OCI-LY1 (cell line): ENCODE measurements around the gene CRYGB.

ENCODE experiments used
- EZH2 ChIP-seq: fragments of 200-600 bp; sonication (generic), shearing (Covaris generic); IDR thresholded peaks from 2 replicates; pipeline ENCODE4 v1.8.0; 2017; ENCODE audit warnings: borderline replicate concordance, mixed run types, mild to moderate bottlenecking, antibody characterized with exemption, low read length, moderate library complexity, mixed read lengths
- TF ChIP-seq, protein P1 (sequence below): fragments of 200-600 bp; sonication (generic), shearing (Covaris generic); IDR thresholded peaks from 2 replicates; pipeline ENCODE4 v1.5.1; 2017; ENCODE audit warnings: mild to moderate bottlenecking, antibody characterized with exemption, low read length, moderate library complexity, mixed read lengths

DNA sequence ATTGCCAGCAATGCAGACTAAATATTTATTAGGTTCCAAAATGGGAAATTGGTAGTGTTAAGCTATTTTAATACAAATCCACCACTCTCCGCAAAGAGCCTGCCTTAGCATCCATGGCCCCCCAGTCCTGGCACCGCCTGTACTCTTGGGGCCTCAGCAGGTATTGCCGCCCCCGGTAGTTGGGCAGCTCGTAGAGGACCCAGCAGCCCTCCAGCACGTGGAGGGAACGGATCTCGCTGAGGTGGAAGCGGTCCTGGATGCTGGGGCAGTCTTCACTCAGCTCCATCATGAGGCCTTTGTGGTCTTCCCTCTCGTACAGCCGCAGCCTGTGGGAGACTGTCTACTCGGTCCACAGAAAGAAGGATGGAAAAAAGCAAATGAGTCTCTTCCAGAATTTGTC lies 17.8 kb downstream of the CRYGB start:
- no peak for TF ChIP-seq EZH2
- TF ChIP-seq, protein P1, sequence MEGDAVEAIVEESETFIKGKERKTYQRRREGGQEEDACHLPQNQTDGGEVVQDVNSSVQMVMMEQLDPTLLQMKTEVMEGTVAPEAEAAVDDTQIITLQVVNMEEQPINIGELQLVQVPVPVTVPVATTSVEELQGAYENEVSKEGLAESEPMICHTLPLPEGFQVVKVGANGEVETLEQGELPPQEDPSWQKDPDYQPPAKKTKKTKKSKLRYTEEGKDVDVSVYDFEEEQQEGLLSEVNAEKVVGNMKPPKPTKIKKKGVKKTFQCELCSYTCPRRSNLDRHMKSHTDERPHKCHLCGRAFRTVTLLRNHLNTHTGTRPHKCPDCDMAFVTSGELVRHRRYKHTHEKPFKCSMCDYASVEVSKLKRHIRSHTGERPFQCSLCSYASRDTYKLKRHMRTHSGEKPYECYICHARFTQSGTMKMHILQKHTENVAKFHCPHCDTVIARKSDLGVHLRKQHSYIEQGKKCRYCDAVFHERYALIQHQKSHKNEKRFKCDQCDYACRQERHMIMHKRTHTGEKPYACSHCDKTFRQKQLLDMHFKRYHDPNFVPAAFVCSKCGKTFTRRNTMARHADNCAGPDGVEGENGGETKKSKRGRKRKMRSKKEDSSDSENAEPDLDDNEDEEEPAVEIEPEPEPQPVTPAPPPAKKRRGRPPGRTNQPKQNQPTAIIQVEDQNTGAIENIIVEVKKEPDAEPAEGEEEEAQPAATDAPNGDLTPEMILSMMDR, result no peak
